GM12801 (cell line): ENCODE results near the gene DNAH6.

ENCODE experiments used
- CTCF ChIP-seq: IDR thresholded peaks from one replicate; pipeline ENCODE4 v1.5.1; 2011; ENCODE audit warnings: control low read depth; ENCODE audit not compliant: insufficient read length; ENCODE audit errors: extremely low read depth

DNAH6 gene

GRCh38 chr2:84639751-84640150 lies 123.5 kb downstream of the DNAH6 start:
- no peak for TF ChIP-seq CTCF

GRCh38 chr2:84640411-84640810 lies 124.1 kb downstream of the DNAH6 start:
- TF ChIP-seq CTCF: no peak

GRCh38 chr2:84641021-84641420 lies 124.7 kb downstream of the DNAH6 start:
- TF ChIP-seq CTCF: no peak

GRCh38 chr2:84643991-84644390 lies 127.7 kb downstream of the DNAH6 start:
- no peak for TF ChIP-seq CTCF

- TF ChIP-seq CTCF: no peak
These were observed 130.2 kb downstream of the DNAH6 start for GRCh38 chr2:84646514-84646913.

GRCh38 chr2:84647267-84647666 lies 131.0 kb downstream of the DNAH6 start:
- TF ChIP-seq CTCF: no peak

- no peak for TF ChIP-seq CTCF
These were observed 132.8 kb downstream of the DNAH6 start for GRCh38 chr2:84649058-84649457.
